ENCODE results near the gene NCOR1.

NCOR1 gene

GRCh38 chr17:16081507-16082087 is 133.7 kb downstream of the NCOR1 start:
- ChIA-PET CTCF (interaction anchor here (0.8 to 2.8 kb wide), 2 partner anchors 10 to 12 kb away, joined by 3 to 10 read pairs; no protein-coding TSS in a partner anchor), POLR2A (no interaction called here)
- Histone ChIP-seq H3K4me1 (ENCODE audit: control extremely low read depth in 1 of 4, control insufficient read depth in 4 of 4, insufficient read depth in 4 of 4, low read length in 3 of 4) (no peaks in the 10 kb centered on the region), H3K4me3 (ENCODE audit: control insufficient read depth in 1 of 7, extremely low read depth in 1 of 7, insufficient read depth in 4 of 7, low read depth in 2 of 7, low read length in 6 of 7) (no peak overlapping the region), H3K9me3 (ENCODE audit: control extremely low read depth in 1 of 5, control insufficient read depth in 4 of 5, insufficient read depth in 2 of 5, low read depth in 1 of 5, low read length in 4 of 5) (peaks cover 0 to 2% (median 0%) of the 10 kb centered on the region in 5 experiments), H3K27me3 (replicated peaks in 2 of 5; ENCODE audit: control insufficient read depth in 4 of 5, insufficient read depth in 5 of 5, low read length in 4 of 5) (no peaks in the 10 kb centered on the region), H3K27ac (ENCODE audit: insufficient read depth in 1 of 2, low read depth in 1 of 2, low read length in 2 of 2, poor library complexity in 1 of 2, severe bottlenecking in 2 of 2) (no peak overlapping the region), H3K36me3 (ENCODE audit: control insufficient read depth in 4 of 4, insufficient read depth in 4 of 4, low read length in 3 of 4) (peaks cover 30 to 67% (median 59%) of the 10 kb centered on the region in 4 experiments)
- no peak for DNase-seq
- 100% methylated on average over 1 of the region's 1 CpG for WGBS (ENCODE audit: insufficient coverage)

GRCh38 chr17:16080366-16080765 is 135.0 kb downstream of the NCOR1 start:
- H3K27ac ChIP-seq (ENCODE audit: insufficient read depth in 1 of 2, low read depth in 1 of 2, low read length in 2 of 2, poor library complexity in 1 of 2, severe bottlenecking in 2 of 2), result no peak overlapping the region
- whole genome bisulfite sequencing (ENCODE audit: insufficient coverage), result 100% methylated on average over 4 of the region's 4 CpGs
- ChIA-PET POLR2A (no interaction called here), CTCF (interaction anchor here (1.1 to 1.6 kb wide), 2 partner anchors 17 to 38 kb away, joined by 3 read pairs; no protein-coding TSS in a partner anchor)
- no peak for DNase-seq
- H3K36me3 ChIP-seq (ENCODE audit: control insufficient read depth in 4 of 4, insufficient read depth in 4 of 4, low read length in 3 of 4), result peaks cover 29 to 70% (median 55%) of the 10 kb centered on the region in 4 experiments
- H3K9me3 ChIP-seq (ENCODE audit: control extremely low read depth in 1 of 5, control insufficient read depth in 4 of 5, insufficient read depth in 2 of 5, low read depth in 1 of 5, low read length in 4 of 5), result peaks cover 0 to 2% (median 0%) of the 10 kb centered on the region in 5 experiments
- H3K4me1 ChIP-seq (ENCODE audit: control extremely low read depth in 1 of 4, control insufficient read depth in 4 of 4, insufficient read depth in 4 of 4, low read length in 3 of 4), result no peaks in the 10 kb centered on the region
- no peaks in the 10 kb centered on the region for H3K27me3 ChIP-seq (replicated peaks in 2 of 5; ENCODE audit: control insufficient read depth in 4 of 5, insufficient read depth in 5 of 5, low read length in 4 of 5)
- no peak overlapping the region for H3K4me3 ChIP-seq (ENCODE audit: control insufficient read depth in 1 of 7, extremely low read depth in 1 of 7, insufficient read depth in 4 of 7, low read depth in 2 of 7, low read length in 6 of 7)

DNA sequence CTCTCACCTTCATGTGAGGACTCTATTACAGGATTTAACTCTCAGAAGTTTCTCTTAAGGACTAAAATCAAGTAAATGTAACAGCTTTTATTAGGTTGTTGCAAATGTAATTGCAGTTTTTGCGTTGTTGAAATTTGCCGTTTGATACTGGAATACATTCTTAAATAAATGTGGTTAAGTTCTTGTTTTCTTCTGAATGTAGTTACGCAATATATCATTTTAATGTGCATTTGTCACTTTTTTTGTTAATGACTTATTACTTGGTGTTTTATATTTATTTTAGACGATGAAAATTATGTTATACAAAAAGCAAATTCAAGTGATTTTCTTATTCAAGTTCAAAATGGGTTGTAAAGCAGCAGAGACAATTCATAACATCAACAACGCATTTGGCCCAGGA is 139.4 kb downstream of the NCOR1 start:
- Histone ChIP-seq H3K9me3 (ENCODE audit: control extremely low read depth in 1 of 5, control insufficient read depth in 4 of 5, insufficient read depth in 2 of 5, low read depth in 1 of 5, low read length in 4 of 5) (no peaks in the 10 kb centered on the region), H3K27ac (ENCODE audit: insufficient read depth in 1 of 2, low read depth in 1 of 2, low read length in 2 of 2, poor library complexity in 1 of 2, severe bottlenecking in 2 of 2) (no peak overlapping the region), H3K36me3 (ENCODE audit: control insufficient read depth in 4 of 4, insufficient read depth in 4 of 4, low read length in 3 of 4) (peaks cover 27 to 79% (median 53%) of the 10 kb centered on the region in 4 experiments), H3K4me1 (ENCODE audit: control extremely low read depth in 1 of 4, control insufficient read depth in 4 of 4, insufficient read depth in 4 of 4, low read length in 3 of 4) (no peaks in the 10 kb centered on the region), H3K4me3 (ENCODE audit: control insufficient read depth in 1 of 7, extremely low read depth in 1 of 7, insufficient read depth in 4 of 7, low read depth in 2 of 7, low read length in 6 of 7) (no peak overlapping the region), H3K27me3 (replicated peaks in 2 of 5; ENCODE audit: control insufficient read depth in 4 of 5, insufficient read depth in 5 of 5, low read length in 4 of 5) (no peaks in the 10 kb centered on the region)
- no peak for DNase-seq
- POLR2A ChIA-PET, result no interaction called here
- 94% methylated on average over 3 of the region's 5 CpGs for WGBS (ENCODE audit: insufficient coverage)
- CTCF ChIA-PET, result no interaction called here

DNA sequence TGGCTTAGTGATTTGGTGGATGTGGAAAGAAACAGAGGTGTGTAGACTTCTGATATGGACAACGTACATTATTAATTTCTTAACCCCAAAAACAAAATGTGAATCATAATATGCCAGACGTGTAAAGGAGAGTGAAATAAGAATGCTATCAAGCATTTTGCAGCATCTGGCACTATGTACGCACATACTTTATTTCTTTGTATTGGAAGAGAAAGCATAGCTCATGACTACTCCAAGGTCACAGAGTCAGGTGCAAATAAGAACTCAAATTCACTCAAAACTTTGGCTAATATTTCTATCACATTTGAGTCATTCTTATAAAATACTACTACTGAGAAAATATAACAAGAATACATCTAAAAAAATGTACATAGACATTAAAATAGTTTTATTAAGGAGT is 140.9 kb downstream of the NCOR1 start:
- Histone ChIP-seq H3K27ac (ENCODE audit: insufficient read depth in 1 of 2, low read depth in 1 of 2, low read length in 2 of 2, poor library complexity in 1 of 2, severe bottlenecking in 2 of 2) (no peak overlapping the region), H3K27me3 (replicated peaks in 2 of 5; ENCODE audit: control insufficient read depth in 4 of 5, insufficient read depth in 5 of 5, low read length in 4 of 5) (no peaks in the 10 kb centered on the region), H3K36me3 (ENCODE audit: control insufficient read depth in 4 of 4, insufficient read depth in 4 of 4, low read length in 3 of 4) (peaks cover 25 to 82% (median 56%) of the 10 kb centered on the region in 4 experiments), H3K4me3 (ENCODE audit: control insufficient read depth in 1 of 7, extremely low read depth in 1 of 7, insufficient read depth in 4 of 7, low read depth in 2 of 7, low read length in 6 of 7) (no peak overlapping the region), H3K4me1 (ENCODE audit: control extremely low read depth in 1 of 4, control insufficient read depth in 4 of 4, insufficient read depth in 4 of 4, low read length in 3 of 4) (no peaks in the 10 kb centered on the region), H3K9me3 (ENCODE audit: control extremely low read depth in 1 of 5, control insufficient read depth in 4 of 5, insufficient read depth in 2 of 5, low read depth in 1 of 5, low read length in 4 of 5) (no peaks in the 10 kb centered on the region)
- DNase-seq, result no peak
- WGBS (ENCODE audit: insufficient coverage), result 80% methylated on average over 1 of the region's 3 CpGs
- CTCF ChIA-PET, result no interaction called here
- POLR2A ChIA-PET, result no interaction called here

DNA sequence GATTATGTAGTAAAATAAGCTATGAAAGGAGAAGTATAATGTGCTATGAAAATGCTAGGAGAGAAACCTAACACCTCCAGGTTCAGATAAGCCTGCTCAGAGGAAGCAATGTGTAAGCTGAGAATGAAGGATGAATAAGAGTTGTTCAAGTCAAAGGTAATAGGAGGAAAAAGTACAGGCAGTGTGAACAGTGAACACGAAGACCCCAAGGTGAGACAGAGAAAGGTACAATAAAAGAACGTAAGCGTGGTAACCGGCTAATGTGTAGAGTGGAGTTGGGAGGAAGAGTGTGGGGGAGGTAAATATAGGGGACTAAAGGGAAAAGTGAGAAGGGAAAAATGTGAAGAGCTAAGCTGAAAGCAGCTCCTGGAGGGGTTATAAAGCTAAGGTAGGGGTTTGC is 141.5 kb downstream of the NCOR1 start:
- 100% methylated on average over 4 of the region's 4 CpGs for WGBS (ENCODE audit: insufficient coverage)
- ChIA-PET POLR2A (no interaction called here), CTCF (interaction anchor here (0.6 to 0.9 kb wide), 2 partner anchors 26 to 151 kb away, joined by 3 read pairs; no protein-coding TSS in a partner anchor)
- Histone ChIP-seq H3K27me3 (replicated peaks in 2 of 5; ENCODE audit: control insufficient read depth in 4 of 5, insufficient read depth in 5 of 5, low read length in 4 of 5) (no peaks in the 10 kb centered on the region), H3K4me3 (ENCODE audit: control insufficient read depth in 1 of 7, extremely low read depth in 1 of 7, insufficient read depth in 4 of 7, low read depth in 2 of 7, low read length in 6 of 7) (no peak overlapping the region), H3K4me1 (ENCODE audit: control extremely low read depth in 1 of 4, control insufficient read depth in 4 of 4, insufficient read depth in 4 of 4, low read length in 3 of 4) (no peaks in the 10 kb centered on the region), H3K27ac (ENCODE audit: insufficient read depth in 1 of 2, low read depth in 1 of 2, low read length in 2 of 2, poor library complexity in 1 of 2, severe bottlenecking in 2 of 2) (no peak overlapping the region), H3K9me3 (ENCODE audit: control extremely low read depth in 1 of 5, control insufficient read depth in 4 of 5, insufficient read depth in 2 of 5, low read depth in 1 of 5, low read length in 4 of 5) (no peaks in the 10 kb centered on the region), H3K36me3 (ENCODE audit: control insufficient read depth in 4 of 4, insufficient read depth in 4 of 4, low read length in 3 of 4) (peaks cover 22 to 82% (median 55%) of the 10 kb centered on the region in 4 experiments)
- DNase-seq, result no peak

DNA sequence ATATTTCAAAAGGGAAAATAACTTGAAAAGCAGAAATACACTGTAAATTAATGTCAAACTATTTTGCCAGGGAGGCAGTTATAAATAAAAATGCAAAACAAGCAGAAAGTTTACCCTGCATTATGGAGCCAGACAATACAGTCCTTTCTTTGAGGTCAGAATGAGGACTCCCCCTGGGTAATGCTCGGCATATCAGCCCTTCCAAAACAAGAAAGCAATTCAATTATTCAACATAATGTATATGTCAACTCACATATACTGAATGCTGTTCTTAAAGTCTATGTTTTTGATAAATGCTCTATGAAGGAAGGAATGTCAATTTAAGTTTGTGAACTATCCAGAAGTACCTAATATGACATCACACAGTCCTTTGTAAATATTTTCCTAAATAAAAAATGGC is 143.3 kb downstream of the NCOR1 start:
- no peaks in the 10 kb centered on the region for H3K27me3 ChIP-seq (replicated peaks in 2 of 5; ENCODE audit: control insufficient read depth in 4 of 5, insufficient read depth in 5 of 5, low read length in 4 of 5)
- DNase-seq, result no peak
- H3K27ac ChIP-seq (ENCODE audit: insufficient read depth in 1 of 2, low read depth in 1 of 2, low read length in 2 of 2, poor library complexity in 1 of 2, severe bottlenecking in 2 of 2), result no peak overlapping the region
- H3K36me3 ChIP-seq (ENCODE audit: control insufficient read depth in 4 of 4, insufficient read depth in 4 of 4, low read length in 3 of 4), result peaks cover 20 to 84% (median 55%) of the 10 kb centered on the region in 4 experiments
- H3K4me1 ChIP-seq (ENCODE audit: control extremely low read depth in 1 of 4, control insufficient read depth in 4 of 4, insufficient read depth in 4 of 4, low read length in 3 of 4), result no peaks in the 10 kb centered on the region
- POLR2A ChIA-PET, result no interaction called here
- no peak overlapping the region for H3K4me3 ChIP-seq (ENCODE audit: control insufficient read depth in 1 of 7, extremely low read depth in 1 of 7, insufficient read depth in 4 of 7, low read depth in 2 of 7, low read length in 6 of 7)
- CTCF ChIA-PET, result interaction anchor here (0.7 to 2.5 kb wide), 2 partner anchors 10 to 14 kb away, joined by 3 to 10 read pairs; no protein-coding TSS in a partner anchor
- WGBS (ENCODE audit: insufficient coverage), result 100% methylated on average over 1 of the region's 1 CpG
- H3K9me3 ChIP-seq (ENCODE audit: control extremely low read depth in 1 of 5, control insufficient read depth in 4 of 5, insufficient read depth in 2 of 5, low read depth in 1 of 5, low read length in 4 of 5), result no peaks in the 10 kb centered on the region

DNA sequence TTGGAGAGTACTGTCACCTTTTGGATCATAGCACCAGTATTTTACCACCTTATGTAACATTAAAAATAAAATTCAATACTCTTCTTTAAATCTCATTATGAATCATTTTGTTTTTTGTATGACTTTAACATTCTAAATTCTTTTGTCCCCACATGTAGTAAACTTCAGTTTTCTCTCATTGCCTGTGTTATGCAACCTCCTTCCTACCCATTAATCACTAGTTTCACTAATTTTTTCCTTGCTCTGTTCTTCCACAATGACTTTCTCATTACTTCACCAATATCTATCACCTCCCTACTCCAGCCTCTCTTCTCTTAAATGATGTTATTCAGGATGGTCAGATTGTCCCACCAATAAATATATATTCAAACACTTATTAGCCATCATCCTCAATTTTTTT is 147.0 kb downstream of the NCOR1 start:
- Histone ChIP-seq H3K4me1 (ENCODE audit: control extremely low read depth in 1 of 4, control insufficient read depth in 4 of 4, insufficient read depth in 4 of 4, low read length in 3 of 4) (no peaks in the 10 kb centered on the region), H3K27me3 (replicated peaks in 2 of 5; ENCODE audit: control insufficient read depth in 4 of 5, insufficient read depth in 5 of 5, low read length in 4 of 5) (no peaks in the 10 kb centered on the region), H3K9me3 (ENCODE audit: control extremely low read depth in 1 of 5, control insufficient read depth in 4 of 5, insufficient read depth in 2 of 5, low read depth in 1 of 5, low read length in 4 of 5) (no peaks in the 10 kb centered on the region), H3K36me3 (ENCODE audit: control insufficient read depth in 4 of 4, insufficient read depth in 4 of 4, low read length in 3 of 4) (peaks cover 29 to 82% (median 59%) of the 10 kb centered on the region in 4 experiments), H3K27ac (ENCODE audit: insufficient read depth in 1 of 2, low read depth in 1 of 2, low read length in 2 of 2, poor library complexity in 1 of 2, severe bottlenecking in 2 of 2) (no peak overlapping the region), H3K4me3 (ENCODE audit: control insufficient read depth in 1 of 7, extremely low read depth in 1 of 7, insufficient read depth in 4 of 7, low read depth in 2 of 7, low read length in 6 of 7) (no peak overlapping the region)
- no peak for DNase-seq
- ChIA-PET CTCF (interaction anchor here (0.8 kb wide), 1 partner anchor 87 kb away, joined by 3 read pairs; no protein-coding TSS in a partner anchor), POLR2A (no interaction called here)

Data from common myeloid progenitor, CD34-positive (primary cell).